ENCODE data around the gene RIBC2.
"Not testable (repeated sequence)": the region's sequence is repeated elsewhere in the genome, so short reads cannot be mapped to it uniquely, and the experiment has no call there.

RIBC2 gene

DNA sequence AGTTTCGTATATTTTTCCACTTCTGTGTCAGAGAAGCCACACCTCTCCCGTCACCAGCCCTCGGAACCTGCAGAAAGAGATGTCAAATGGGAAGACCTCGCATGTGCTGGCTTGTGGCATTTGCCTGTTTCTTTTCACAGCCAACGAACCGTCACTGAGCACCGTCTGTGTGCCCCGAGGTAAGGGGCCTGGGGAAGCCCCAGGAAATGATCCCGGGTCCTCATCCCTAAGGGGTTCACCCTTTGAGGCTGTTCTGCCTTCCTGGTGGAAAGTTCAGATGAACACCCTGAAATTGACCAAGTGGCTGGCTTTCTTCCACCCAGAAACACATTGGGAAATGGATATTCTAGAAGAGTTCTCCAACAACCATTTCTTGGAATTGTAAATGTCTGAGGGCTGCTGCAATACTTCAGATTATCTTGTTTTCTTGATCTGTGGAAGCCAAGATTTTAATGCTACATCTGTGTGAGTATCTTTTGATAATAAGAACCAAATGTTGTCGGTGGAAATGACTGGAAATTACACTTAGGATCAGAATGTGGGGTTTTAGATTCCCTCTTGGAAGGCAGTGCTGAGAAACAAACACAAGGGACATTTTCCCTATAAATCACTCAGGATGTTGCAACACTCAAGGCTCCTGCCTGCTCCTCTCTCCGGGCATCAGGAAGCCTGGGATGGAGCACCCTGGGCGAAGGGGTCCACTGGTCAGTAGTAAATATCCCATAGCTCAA, 37.6 kb downstream of the RIBC2 start:
- no peak for DNase-seq

DNA sequence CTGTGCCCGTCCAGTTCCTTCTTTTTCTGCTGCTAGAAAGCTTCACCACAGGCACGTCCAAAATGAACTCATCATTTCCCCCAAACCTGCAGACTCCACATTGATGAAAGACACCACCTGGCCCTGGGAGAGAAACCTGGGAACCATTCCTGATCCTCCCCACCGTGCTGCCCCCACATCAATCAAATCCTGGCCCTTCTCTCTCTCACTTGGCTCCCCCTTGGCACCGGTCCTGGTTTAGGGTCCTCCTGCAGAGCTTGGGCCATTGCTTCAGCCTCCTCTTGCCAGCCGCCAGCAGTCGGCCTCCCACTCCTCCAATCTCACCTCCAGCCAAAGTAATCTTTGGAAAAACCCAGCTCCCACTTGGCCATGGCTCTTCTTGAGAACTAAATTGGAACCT, 38.5 kb downstream of the RIBC2 start:
- no peak for DNase-seq

DNA sequence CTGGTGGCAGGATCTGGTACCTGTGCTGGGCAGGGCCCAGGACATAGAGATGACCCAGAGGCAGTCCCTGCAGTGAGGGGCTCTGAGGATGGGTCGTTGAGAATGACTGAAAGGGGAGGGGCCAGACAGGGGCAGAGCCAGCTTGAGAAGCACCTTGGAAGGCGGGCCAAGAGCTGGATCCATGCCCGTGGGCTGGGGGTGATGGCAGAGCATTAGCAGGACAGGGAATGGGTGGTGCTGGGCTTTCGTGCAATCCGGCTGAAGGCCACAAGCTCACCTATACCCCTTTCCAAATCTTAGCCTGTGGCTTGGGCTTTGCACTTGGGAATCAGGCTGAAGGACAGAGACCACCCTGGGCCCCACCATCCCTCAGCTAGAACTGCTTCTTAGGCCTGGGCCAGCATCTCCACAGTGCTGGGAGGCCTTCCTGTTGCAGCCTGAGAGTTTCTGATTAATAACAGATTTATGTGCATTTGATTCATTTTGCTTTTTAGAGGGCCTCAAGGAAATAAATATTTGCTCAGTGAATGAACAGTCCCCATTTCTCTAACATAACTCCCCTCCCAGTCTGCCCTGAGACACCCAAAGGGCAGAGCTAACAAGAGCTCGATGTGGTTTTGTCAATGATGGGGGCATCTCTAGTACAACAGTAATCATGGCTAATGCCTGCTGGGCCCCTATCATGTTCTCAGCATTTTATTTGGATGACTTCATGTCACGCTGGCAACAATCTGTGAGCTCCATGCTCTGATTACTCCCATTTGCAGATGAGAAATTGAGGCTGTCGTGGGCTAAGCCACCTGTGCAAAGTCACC, 39.3 kb downstream of the RIBC2 start:
- no peak for DNase-seq

DNA sequence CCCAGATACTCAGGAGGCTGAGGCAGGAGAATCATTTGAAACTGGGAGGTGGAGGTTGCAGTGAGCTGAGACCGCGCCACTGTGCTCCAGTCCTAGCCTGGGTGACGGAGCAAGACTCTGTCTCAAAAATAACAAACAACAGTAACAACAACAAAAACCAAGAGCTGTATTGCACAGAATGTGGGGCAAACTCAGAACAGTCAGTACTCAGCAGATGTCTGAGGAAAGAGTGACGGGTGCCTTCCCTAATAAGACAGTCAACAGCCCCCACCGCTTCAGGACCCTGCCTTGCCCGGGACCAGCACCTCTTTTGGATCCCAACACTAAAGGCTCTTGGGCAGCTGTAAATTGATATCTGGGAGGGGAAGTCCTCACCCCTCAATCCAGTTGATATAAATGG, 40.3 kb downstream of the RIBC2 start:
- DNase-seq, result no peak

DNA sequence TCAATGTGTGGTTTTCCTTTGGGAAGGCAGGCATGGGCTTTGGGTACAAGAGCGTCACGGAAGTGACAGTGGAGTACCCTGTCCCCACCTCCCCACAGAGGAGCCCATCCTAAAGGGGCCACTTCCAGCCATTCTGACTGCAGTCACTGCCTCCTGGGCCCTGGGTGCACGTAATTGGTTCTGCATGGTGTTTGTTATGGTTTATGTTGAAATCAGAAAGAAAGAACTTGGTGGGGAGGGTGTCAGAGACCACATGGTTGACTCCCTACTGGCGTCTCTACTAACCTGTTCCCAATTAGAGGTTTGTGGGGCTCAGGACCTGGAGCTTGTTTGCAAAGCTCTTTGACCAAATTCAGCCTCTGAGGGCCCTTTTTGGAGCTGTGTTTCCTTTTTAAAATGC, 40.8 kb downstream of the RIBC2 start:
- DNase-seq, result no peak

DNA sequence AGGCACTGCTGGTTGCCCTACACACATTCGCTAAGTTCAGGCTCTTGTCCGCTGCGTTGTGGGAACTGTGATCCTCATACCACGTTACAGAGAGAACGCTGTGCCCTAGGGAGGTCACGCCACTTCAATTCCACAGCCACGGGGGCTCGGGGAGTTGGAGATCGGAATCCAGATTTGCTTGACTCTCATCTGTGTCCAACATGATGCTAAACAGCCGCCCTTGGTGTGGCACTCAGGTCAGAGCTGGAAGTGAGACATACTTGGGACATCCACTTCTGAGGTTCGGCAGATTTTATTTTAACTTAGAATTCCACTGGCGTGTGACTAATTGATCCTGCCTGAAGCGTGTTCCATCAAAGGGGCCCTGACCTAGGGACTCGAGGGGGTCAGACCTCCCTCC, 41.7 kb downstream of the RIBC2 start:
- no peak for DNase-seq

DNA sequence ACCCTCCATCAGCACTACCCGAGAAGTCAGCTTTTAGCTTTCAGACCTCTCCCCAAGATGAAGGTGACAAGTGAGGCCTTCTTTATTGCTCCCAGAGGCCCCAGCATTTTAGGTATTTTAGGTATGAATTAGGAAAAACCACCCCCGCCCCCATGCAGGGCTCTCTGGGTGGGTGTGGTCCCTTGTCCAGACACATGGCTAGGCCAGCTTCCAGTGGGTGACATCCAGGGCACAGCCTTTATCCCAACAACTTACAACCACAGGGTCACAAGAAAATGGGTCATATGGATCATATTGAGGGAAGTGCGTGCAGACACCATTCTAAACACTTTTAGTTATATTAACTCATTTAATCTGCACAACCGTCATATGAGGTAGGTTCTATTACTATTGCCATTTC, 42.1 kb downstream of the RIBC2 start:
- no peak for DNase-seq

DNA sequence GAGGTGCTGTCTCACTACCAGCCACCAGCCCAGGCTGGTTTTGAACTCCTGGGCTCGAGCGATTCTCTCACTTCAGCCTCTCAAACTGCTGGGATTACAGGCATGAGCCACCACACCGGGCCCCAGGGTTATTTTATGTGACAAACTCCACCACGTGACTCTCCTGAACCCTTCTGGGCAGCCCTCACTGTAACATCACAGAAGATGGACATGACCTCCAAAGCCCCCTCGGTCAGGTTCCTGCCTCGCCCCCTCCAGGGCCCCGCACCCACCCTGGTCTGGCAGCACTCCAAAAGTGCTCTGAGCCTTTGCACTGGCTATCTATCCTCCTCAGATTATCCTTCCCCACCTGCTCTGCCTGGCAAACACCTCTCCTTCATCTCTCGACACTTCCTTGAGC, 43.3 kb downstream of the RIBC2 start:
- DNase-seq, result no peak

DNA sequence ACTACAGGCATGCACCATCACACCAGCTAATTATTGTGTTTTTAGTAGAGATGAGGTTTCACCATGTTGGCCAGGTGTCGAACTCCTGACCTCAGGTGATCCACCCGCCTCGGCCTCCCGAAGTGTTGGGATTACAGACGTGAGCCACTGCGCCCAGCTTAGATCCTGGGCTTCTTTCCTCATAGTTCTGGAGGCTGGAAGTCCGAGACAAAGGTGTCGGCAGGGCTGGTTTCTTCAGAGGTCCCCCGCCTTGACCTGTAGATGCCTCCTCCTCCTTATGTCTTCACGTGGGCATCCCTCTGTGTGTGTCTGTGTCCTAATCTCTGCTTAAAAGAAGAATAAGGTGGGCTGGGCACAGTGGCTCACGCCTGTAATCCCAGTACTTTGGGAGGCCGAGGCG, 45.0 kb downstream of the RIBC2 start:
- DNase-seq, result no peak

DNA sequence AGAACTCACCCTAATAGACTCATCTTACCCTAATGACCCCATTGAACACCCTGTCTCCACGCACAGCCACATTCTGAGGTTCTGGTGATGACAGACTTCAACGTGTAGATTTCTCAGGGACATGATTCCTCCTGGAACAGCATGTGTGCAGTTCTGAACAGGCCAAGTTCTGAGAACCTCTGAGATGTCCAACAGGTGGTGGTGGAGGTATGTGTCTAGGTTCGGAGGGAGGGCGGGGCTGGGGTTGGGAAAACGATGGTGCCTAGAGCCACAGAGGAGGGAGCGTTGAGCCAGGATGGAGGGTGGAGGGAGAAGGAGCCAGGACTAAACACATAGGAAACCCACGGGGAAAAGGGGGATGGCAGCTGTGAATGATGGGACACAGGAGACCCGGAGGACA, 45.7 kb downstream of the RIBC2 start:
- no peak for DNase-seq

DNA sequence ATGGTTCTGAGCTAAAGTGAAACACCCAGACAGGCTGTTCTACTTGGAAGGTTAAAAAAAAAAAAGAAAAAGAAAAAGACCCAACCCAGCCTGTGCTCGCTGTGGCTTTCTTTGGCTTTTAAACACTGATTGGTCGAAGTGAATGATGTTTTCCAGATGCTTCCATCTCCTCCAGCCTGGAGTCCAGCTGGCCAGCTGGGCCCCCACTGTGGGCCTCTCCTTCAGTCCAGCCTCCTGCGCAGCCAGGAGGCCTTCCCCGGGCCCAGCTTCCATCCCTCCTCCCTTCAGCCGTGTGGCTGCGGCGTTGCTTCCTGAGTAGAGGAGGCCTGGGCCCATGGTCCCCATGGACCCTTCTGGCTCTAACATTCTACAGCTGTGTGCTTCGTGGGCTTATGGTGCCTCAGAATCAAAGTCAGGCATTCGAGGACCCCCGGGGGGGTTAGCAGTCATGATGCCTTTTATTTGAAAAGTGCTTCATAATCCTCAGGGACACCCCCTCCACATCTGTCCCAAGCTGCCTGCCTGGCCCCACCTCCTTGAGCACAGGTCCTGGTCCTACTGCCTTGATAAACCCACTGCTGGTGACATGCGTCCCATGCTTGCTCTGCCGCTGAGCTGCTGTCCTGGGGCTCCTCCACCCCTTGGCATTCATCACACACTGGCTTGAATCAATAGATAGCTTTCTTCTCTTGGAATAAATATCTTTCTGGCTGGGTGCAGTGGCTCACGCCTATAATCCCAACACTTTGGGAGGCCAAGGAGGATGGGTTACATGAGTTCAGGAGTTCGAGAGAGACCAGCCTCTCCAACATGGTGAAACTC, 47.0 kb downstream of the RIBC2 start:
- DNase-seq, result no peak

DNA sequence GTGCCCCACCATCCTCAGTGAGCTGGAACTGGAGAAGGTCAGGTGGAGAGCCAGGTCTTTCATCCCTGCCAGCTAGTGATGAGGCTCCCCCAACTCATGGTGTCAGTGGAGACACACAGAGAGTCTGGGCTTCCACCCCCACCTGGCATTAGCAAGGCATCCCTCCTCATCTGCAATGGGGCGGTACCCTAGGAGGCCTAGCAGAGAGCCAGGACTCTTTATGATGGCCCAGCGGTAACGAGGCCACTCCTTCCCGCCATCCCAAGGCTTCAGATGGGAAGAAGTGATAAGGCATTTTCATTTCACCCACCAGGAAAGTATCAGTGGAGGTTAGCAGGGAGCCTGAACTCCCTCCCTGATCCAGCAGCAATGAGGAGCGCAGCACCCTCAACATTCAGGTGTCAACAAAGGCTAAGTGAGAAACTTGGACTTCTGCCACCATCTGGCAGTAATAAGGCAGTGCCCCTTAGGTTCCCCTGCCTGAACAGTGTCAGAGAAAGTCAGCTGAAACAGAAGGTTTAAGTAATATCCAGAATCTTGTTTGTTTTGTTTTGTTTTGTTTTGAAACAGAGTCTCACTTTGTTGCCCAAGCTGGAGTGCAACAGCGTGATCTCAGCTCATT, 48.7 kb downstream of the RIBC2 start:
- DNase-seq, result no peak

DNA sequence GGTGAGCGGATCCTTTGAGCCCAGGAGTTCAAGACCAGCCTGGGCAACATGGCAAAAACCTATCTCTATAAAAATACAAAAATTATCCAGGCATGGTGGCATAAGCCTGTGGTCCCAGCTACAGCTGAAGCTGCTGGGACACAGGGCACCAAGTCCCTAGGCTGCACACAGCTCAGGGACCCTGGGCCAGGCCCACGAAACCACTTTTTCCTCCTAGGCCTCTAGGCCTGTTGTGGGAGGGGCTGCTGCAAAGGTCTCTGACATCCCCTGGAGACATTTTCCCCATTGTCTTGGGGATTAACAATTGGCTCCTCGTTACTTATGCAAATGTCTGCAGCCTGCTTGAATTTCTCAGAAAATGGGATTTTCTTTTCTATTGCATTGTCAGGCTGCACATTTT, 50.2 kb downstream of the RIBC2 start:
- DNase-seq, result not testable (repeated sequence)

DNA sequence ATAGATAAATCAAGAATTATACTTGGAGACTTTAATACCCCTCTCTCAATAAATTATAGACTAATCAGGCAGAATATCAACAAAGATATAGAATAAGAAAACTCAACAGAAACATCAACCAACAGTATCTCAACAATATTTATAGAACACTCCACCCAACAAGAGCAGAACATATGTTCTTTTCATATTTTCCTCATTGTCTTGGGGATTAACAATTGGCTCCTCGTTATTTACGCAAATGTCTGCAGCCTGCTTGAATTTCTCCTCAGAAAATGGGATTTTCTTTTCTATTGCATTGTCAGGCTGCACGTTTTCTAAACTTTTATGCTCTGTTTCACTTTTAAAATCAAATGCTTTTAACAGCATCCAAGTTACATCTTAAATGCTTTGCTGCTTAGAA, 52.1 kb downstream of the RIBC2 start:
- no peak for DNase-seq

DNA sequence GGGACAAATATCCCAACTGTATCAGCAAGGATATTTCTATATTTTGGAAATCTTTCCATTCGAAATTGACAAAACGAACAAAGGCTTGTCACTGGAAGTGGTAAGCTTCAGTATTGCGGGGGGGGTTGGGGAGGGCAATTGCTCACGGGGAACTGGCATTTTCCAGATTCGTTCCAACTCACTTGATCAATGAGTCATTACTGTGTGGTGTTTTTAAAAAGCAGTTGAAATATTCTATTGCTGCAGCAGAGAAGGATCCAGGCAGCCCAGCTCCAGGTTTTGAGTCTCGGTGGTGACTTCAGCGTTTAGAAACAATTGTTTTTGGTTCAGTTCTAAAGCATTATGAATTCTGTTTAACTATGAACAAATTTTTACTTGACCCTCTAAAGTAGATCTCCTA, 55.4 kb downstream of the RIBC2 start:
- no peak for DNase-seq

DNA sequence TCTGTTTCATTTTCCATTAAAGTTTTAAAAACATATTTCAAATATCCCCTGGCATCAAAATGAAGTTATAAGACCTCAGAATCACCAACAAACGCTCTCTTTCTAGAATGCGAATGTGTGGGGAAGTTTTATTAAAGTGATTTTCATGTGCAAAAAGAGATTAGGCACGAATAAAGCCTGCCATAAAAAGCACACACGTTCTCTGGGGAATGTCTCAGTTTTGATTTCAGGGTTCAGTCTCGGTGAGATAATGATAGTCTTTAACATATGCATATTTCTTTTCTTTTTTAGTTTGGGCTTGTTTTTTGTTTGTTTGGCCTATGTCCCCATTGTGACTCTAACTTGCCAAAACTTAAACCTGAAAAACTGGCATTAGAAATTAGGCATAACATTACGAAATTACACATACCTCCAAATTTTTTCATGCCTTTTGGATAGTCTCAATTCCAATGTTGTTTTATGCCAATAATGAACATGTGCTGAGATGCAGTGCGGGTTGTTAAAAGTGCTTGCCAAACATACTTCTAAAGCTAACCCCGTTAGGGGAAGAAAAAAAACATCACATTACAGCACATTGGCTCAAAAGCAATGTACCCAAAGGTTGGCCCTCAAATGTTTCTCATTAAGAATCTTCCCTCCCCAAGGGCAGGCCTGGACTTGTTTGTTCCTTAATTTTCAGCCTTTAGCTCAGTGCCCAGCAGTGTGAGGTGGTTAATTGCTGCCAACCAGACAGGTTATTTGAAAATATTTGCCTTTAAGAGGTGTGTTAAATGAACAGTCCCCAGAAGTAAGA, 56.0 kb downstream of the RIBC2 start:
- DNase-seq, result no peak

DNA sequence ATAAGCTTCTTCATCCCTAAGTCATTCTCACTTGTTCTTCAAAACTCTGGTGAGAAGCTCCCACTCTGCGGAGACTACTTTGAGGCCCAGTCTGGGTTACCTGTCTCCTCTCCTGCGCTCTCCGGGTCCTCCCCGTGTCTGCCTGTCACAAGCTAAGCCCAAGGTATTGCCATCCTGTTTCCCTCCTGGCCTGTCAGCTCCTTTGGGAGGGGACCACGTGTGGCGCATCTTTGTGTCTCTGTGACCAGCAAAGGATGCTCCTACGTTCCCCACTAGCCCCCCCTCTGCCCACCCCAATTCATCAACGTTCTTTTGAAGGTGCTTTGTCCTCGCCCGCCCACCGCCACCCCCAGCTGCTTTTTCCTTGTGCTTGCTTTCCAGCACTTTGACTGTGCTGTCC, 57.4 kb downstream of the RIBC2 start:
- DNase-seq, result no peak

DNA sequence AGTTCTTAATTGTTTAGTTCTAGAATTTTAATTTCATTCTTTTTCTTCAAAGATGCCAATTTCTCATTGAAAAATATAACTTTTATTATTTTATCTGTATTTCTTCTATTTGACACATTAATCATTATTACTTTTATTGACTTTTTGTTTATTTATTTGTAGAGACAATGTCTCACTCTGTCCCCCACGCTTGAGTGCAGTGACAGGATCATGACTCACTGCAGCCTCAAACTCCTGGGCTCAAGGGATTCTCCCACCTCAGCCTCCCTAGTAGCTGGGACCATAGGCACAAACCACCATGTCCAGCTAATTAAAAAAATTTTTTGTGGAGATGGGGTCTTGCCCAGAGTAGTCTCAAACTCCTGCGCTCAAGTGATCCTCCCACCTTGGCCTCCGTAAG, 58.9 kb downstream of the RIBC2 start:
- DNase-seq, result no peak

DNA sequence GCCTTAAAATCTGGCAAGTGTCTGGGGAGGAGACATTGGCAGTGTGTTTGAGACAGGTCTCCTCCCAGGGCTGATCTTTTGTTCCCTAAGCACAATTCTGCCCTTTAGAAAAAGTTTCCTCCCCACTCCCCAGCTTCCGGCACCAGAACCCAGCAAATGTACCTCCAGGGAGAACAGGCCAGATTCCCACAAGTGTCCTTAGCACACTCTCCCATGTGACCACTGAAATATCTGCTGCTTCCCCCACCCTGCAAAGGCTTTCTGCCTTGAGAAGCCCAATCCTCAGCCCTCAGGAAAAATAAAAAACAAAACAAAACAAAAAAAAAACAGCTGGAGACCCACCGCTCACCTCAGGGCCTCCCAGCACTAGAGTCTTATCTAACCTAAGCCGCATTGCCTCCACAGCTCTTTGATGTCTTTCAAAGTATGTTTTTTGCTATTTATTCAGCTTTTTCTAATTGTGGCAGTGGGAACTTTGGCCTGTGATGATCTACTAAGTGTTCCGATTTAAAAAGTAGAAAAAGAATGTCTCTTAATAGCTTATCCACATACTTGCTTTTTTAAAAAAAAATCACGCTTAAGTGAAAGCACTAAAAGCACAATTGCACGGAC, 60.2 kb downstream of the RIBC2 start:
- DNase-seq, result no peak

DNA sequence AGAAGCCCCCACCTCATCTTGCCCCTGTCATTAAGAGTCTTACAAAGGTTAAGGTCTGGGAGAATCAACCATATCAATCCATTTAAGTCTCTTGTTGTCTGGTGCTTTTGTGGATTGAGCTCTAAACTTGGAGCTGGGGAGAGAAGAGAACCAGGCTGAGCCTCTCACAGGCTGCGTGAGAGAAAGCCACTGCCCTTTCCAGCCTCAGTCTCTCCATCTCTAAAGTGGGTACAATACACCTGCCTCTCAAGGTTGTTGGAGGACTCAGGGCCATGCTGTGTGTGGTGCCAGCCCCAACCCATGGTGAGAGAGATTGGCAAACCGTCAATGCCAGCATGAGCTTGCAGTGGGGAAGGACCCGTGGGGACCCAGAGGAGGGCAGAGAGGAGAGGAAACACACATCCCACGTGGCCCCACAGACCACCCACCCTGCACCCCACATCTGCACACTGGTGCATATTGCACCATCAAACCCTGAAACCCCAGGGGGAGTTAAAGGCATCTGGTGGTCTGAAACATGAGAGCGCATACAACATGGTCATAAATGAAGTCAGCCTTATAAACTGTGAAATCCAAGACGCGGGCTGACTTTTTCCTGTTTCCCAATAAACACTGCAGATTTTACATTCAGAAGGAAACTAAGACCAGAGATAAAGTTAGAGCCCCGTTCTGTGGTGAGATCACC, 61.7 kb downstream of the RIBC2 start:
- DNase-seq, result no peak

DNA sequence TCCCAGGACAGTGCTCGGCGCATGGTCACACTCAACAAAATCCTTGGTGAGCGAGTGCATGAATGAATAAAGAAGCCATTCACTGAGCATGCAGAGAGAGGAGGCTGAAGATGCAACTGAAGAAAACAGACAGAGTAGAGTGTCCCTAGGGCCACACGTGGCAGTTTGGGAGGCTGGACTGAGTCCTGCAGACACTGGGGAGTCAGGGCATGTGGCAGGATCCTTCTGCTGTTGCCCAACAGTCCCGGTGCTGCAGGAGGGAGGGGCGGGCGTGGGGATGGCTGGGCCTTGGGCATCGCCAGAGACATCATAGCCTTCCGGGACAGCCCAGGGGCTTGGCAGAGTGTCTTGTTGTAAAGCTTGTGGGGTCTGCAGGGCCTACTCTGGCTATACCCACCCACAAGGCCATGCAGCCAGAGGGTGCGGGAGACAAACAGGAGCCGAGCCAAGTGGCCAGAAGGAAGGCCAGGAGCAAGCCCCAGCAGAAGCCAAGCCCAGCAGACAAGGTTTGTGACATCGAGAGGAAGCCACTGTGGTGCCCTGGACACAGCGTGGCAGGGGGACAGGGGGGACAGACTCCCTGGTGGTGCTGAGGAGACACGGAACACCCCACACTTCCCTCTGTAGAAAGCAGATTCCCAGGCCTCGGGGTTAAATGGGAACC, 62.5 kb downstream of the RIBC2 start:
- no peak for DNase-seq

Measured in activated T-cell treated with anti-CD3 and anti-CD28 coated beads, Interleukin-2, amount 50 U/mL, for 1 hour (primary cell).